Posterior vena cava (tissue), 2 donors: ENCODE data around the gene BRF1. TPM values are rescaled to one million over a fixed set of nuclear protein-coding genes. Genes with fewer than 3 reads are reported as not detected.

Source experiments
- DNase-seq: peaks from one replicate; pipeline ENCODE4 v3.0.0-alpha.2; 2020; ENCODE audit warnings: low spot score
- intact Hi-C, 2 donors: fragments of 100-400 bp; cut with DNase I; formaldehyde crosslinking; loops; one replicate each; pipeline versions ENCODE4 v1.14.1 to v1.14.2; 2022 to 2023
- total RNA-seq, 2 donors: library from RNA; stranded (reverse); fragmentation: NEBNext Ultra II Directional; extraction: Animal tissue kit (Norgen Biotek cat#: 25700); gene quantifications; one replicate each; pipeline ENCODE4 v1.2.1, GENCODE V29; 2021
- donor health status: DM: yes; HTN: yes; CAD: no.
- donor health status: DM: yes; HTN: yes; CAD: no.

The BRF1 gene
- total RNA-seq, 2 donors from 2014 or later = 18.8 to 19.4 TPM

- DNase-seq = no peak
- intact Hi-C loops = no loop called here
Measured at GRCh38 chr14:105221598-105222178, 79.1 kb downstream of the BRF1 start.

- intact Hi-C loops = no loop called here
- no peak for DNase-seq
Measured at GRCh38 chr14:105220699-105221597, 79.9 kb downstream of the BRF1 start.

GRCh38 chr14:105219753-105220152 is 81.0 kb downstream of the BRF1 start:
- no peak for DNase-seq
- intact Hi-C loops = no loop called here

GRCh38 chr14:105219043-105219612 is 81.7 kb downstream of the BRF1 start:
- intact Hi-C loops = no loop called here
- no peak for DNase-seq

GRCh38 chr14:105218611-105219010 is 82.2 kb downstream of the BRF1 start:
- DNase-seq = no peak
- intact Hi-C loops = no loop called here

GRCh38 chr14:105217774-105218173 is 83.0 kb downstream of the BRF1 start:
- intact Hi-C loops = no loop called here
- DNase-seq = no peak

- intact Hi-C loops = no loop called here
- DNase-seq = no peak
Measured at GRCh38 chr14:105216490-105217247, 84.1 kb downstream of the BRF1 start.

- no peak for DNase-seq
- intact Hi-C loops = no loop called here
Measured at GRCh38 chr14:105215602-105216001, 85.2 kb downstream of the BRF1 start.

GRCh38 chr14:105214324-105214915 is 86.4 kb downstream of the BRF1 start:
- intact Hi-C loops = no loop called here
- DNase-seq = no peak

- DNase-seq = no peak
- intact Hi-C loops = no loop called here
Measured at GRCh38 chr14:105213361-105213760, 87.4 kb downstream of the BRF1 start.

- intact Hi-C loops = no loop called here
- DNase-seq = no peak
Measured at GRCh38 chr14:105212541-105213300, 88.1 kb downstream of the BRF1 start.

GRCh38 chr14:105211758-105212089 is 89.1 kb downstream of the BRF1 start:
- DNase-seq = no peak
- intact Hi-C loops = no loop called here

GRCh38 chr14:105211086-105211757 is 89.6 kb downstream of the BRF1 start:
- intact Hi-C loops = no loop called here
- DNase-seq = no peak

GRCh38 chr14:105210266-105211025 is 90.4 kb downstream of the BRF1 start:
- no peak for DNase-seq
- intact Hi-C loops = no loop called here

- intact Hi-C loops = loop anchor here in 1 of 2 donors (5.0 kb wide), 1 partner anchor 143 kb away; no protein-coding TSS in a partner anchor
- DNase-seq = no peak
Measured at GRCh38 chr14:105209646-105210045, 91.2 kb downstream of the BRF1 start.

- no peak for DNase-seq
- intact Hi-C loops = loop anchor here in 1 of 2 donors (5.0 kb wide), 1 partner anchor 143 kb away; no protein-coding TSS in a partner anchor
Measured at GRCh38 chr14:105209091-105209490, 91.7 kb downstream of the BRF1 start.

GRCh38 chr14:105208738-105209075 is 92.1 kb downstream of the BRF1 start:
- intact Hi-C loops = loop anchor here in 1 of 2 donors (5.0 kb wide), 1 partner anchor 144 kb away; no protein-coding TSS in a partner anchor
- DNase-seq = no peak
